ENCODE data around the gene ANKDD1A. TPM values are rescaled to one million over a fixed set of nuclear protein-coding genes. Genes with fewer than 3 reads are reported as not detected.

ANKDD1A gene
- 1 to 10 TPM; 3.3 to 9.3 (median 4.0) TPM for total RNA-seq
- polyA plus RNA-seq: 1 to 10 TPM in 1 of 2 donors, under 1 TPM in 1; 0.20 to 2.0 TPM
- 5.5 reads per million, percentile 25 among the genes with 10 or more reads in this experiment for total RNA-seq

- peak within 1 kb of the TSS in 1 of 9 donors; percentile 18 for H3K27ac Mint-ChIP-seq
- Histone ChIP-seq H3K36me3 (ENCODE audit: control insufficient read depth in 2 of 3, insufficient read depth in 3 of 3, low read length in 3 of 3) (no peaks in the 10 kb centered on the region), H3K27me3 (ENCODE audit: control insufficient read depth in 2 of 2, insufficient read depth in 2 of 2, low read length in 2 of 2) (no peaks in the 10 kb centered on the region), H3K4me3 (ENCODE audit: low read length) (peak within 1 kb of the TSS; percentile 46), H3K27ac (ENCODE audit: low read depth, low read length) (no peak within 1 kb of the TSS), H3K9me3 (ENCODE audit: control insufficient read depth in 2 of 3, low read length in 3 of 3) (no peaks in the 10 kb centered on the region), H3K4me1 (ENCODE audit: control insufficient read depth in 2 of 2, insufficient read depth in 2 of 2, low read length in 2 of 2) (no peaks in the 10 kb centered on the region)
- peak in 6 of 9 donors; percentile 19 to 75 (median 28) for DNase-seq
- H3K27me3 Mint-ChIP-seq: peaks cover 8 to 26% (median 19%) of the 10 kb centered on the region in 5 donors
- ChIA-PET CTCF (interaction anchor here (0.8 kb wide), 1 partner anchor 225 kb away, joined by 4 read pairs; no protein-coding TSS in a partner anchor), POLR2A (interaction anchor here (0.5 to 1.0 kb wide), 2 partner anchors 10 to 456 kb away, joined by 3 to 4 read pairs; no protein-coding TSS in a partner anchor)
- peaks cover 0 to 23% (median 6%) of the 10 kb centered on the region in 7 donors for H3K4me1 Mint-ChIP-seq
- peak; percentile 72 for ATAC-seq
- no peaks in the 10 kb centered on the region for H3K9me3 Mint-ChIP-seq
- no peaks in the 10 kb centered on the region for H3K36me3 Mint-ChIP-seq
- peak within 1 kb of the TSS; percentile 30 to 88 (median 74) for H3K4me3 Mint-ChIP-seq
- intact Hi-C loops (cut with micrococcal nuclease): no loop called here
Observed at GRCh38 chr15:64911311-64912186, at the start of gene ANKDD1A. Gene ANKDD1A, plus strand, starts transcription at chr15:64911902. Its CDS starts 29 bp downstream, at chr15:64911931.

GRCh38 chr15:64861960-64862359 lies 49.7 kb upstream of the ANKDD1A start:
- POLR2A ChIA-PET: interaction anchor here (0.7 to 1.7 kb wide), 2 partner anchors 27 to 32 kb away, joined by 3 to 4 read pairs; no protein-coding TSS in a partner anchor
- peaks cover 11 to 26% (median 21%) of the 10 kb centered on the region in 7 donors for H3K4me1 Mint-ChIP-seq
- Histone ChIP-seq H3K4me3 (ENCODE audit: low read length) (no peak overlapping the region), H3K4me1 (ENCODE audit: control insufficient read depth in 2 of 2, insufficient read depth in 2 of 2, low read length in 2 of 2) (peaks cover 0 to 12% of the 10 kb centered on the region in 2 donors), H3K27me3 (ENCODE audit: control insufficient read depth in 2 of 2, insufficient read depth in 2 of 2, low read length in 2 of 2) (no peaks in the 10 kb centered on the region), H3K9me3 (ENCODE audit: control insufficient read depth in 2 of 3, low read length in 3 of 3) (no peaks in the 10 kb centered on the region), H3K36me3 (ENCODE audit: control insufficient read depth in 2 of 3, insufficient read depth in 3 of 3, low read length in 3 of 3) (peaks cover 9 to 73% (median 15%) of the 10 kb centered on the region in 3 experiments), H3K27ac (ENCODE audit: low read depth, low read length) (no peak overlapping the region)
- H3K27ac Mint-ChIP-seq: peak overlapping the region in 5 of 9 donors; percentile 13 to 72 (median 56)
- intact Hi-C loops (cut with micrococcal nuclease): no loop called here
- DNase-seq (no peak), ATAC-seq (no peak)
- H3K9me3 Mint-ChIP-seq: no peaks in the 10 kb centered on the region
- no peaks in the 10 kb centered on the region for H3K27me3 Mint-ChIP-seq
- H3K4me3 Mint-ChIP-seq: no peak overlapping the region
- CTCF ChIA-PET: interaction anchor here (0.6 to 1.1 kb wide), 2 partner anchors 30 to 1749 kb away, joined by 3 read pairs; no protein-coding TSS in a partner anchor
- peaks cover 0 to 30% (median 5%) of the 10 kb centered on the region in 5 donors for H3K36me3 Mint-ChIP-seq

- Mint-ChIP-seq H3K9me3 (no peaks in the 10 kb centered on the region), H3K27me3 (no peaks in the 10 kb centered on the region), H3K27ac (peak overlapping the region in 2 of 9 donors; percentile 58 to 72), H3K4me1 (peaks cover 7 to 22% (median 17%) of the 10 kb centered on the region in 7 donors), H3K36me3 (peaks cover 0 to 34% (median under 1%) of the 10 kb centered on the region in 5 donors), H3K4me3 (no peak overlapping the region)
- ATAC-seq (no peak), DNase-seq (no peak)
- H3K4me3 ChIP-seq (ENCODE audit: low read length): no peak overlapping the region
- H3K36me3 ChIP-seq (ENCODE audit: control insufficient read depth in 2 of 3, insufficient read depth in 3 of 3, low read length in 3 of 3): peaks cover 9 to 77% (median 15%) of the 10 kb centered on the region in 3 experiments
- CTCF ChIA-PET: interaction anchor here (0.5 to 1.1 kb wide), 2 partner anchors 30 to 444 kb away, joined by 3 to 4 read pairs; no protein-coding TSS in a partner anchor
- H3K27me3 ChIP-seq (ENCODE audit: control insufficient read depth in 2 of 2, insufficient read depth in 2 of 2, low read length in 2 of 2): no peaks in the 10 kb centered on the region
- no peak overlapping the region for H3K27ac ChIP-seq (ENCODE audit: low read depth, low read length)
- H3K4me1 ChIP-seq (ENCODE audit: control insufficient read depth in 2 of 2, insufficient read depth in 2 of 2, low read length in 2 of 2): peaks cover 0 to 8% of the 10 kb centered on the region in 2 donors
- POLR2A ChIA-PET: interaction anchor here (1.7 kb wide), 1 partner anchor 31 kb away, joined by 4 read pairs; no protein-coding TSS in a partner anchor
- intact Hi-C loops (cut with micrococcal nuclease): no loop called here
- H3K9me3 ChIP-seq (ENCODE audit: control insufficient read depth in 2 of 3, low read length in 3 of 3): no peaks in the 10 kb centered on the region
Observed at GRCh38 chr15:64862408-64862807, 49.3 kb upstream of the ANKDD1A start.

- H3K36me3 ChIP-seq (ENCODE audit: control insufficient read depth in 2 of 3, insufficient read depth in 3 of 3, low read length in 3 of 3): peaks cover 9 to 78% (median 18%) of the 10 kb centered on the region in 3 experiments
- H3K27me3 Mint-ChIP-seq: no peaks in the 10 kb centered on the region
Observed at GRCh38 chr15:64864068-64864467, 47.6 kb upstream of the ANKDD1A start.

GRCh38 chr15:64865126-64865997 lies 46.3 kb upstream of the ANKDD1A start:
- CTCF ChIA-PET: interaction anchor here (1.2 kb wide), 1 partner anchor 133 kb away, joined by 3 read pairs; no protein-coding TSS in a partner anchor
- no peak overlapping the region for H3K4me3 Mint-ChIP-seq
- peaks cover 0 to 40% (median 7%) of the 10 kb centered on the region in 5 donors for H3K36me3 Mint-ChIP-seq
- H3K27me3 ChIP-seq (ENCODE audit: control insufficient read depth in 2 of 2, insufficient read depth in 2 of 2, low read length in 2 of 2): no peaks in the 10 kb centered on the region
- H3K4me3 ChIP-seq (ENCODE audit: low read length): no peak overlapping the region
- peaks cover 0 to 16% (median 9%) of the 10 kb centered on the region in 7 donors for H3K4me1 Mint-ChIP-seq
- DNase-seq: no peak
- H3K4me1 ChIP-seq (ENCODE audit: control insufficient read depth in 2 of 2, insufficient read depth in 2 of 2, low read length in 2 of 2): no peaks in the 10 kb centered on the region
- intact Hi-C loops (cut with micrococcal nuclease): no loop called here
- POLR2A ChIA-PET: no interaction called here
- H3K27ac Mint-ChIP-seq: peak overlapping the region in 1 of 9 donors; percentile 41
- H3K9me3 Mint-ChIP-seq: peaks cover 0 to 2% (median 0%) of the 10 kb centered on the region in 11 donors
- no peak overlapping the region for H3K27ac ChIP-seq (ENCODE audit: low read depth, low read length)
- H3K36me3 ChIP-seq (ENCODE audit: control insufficient read depth in 2 of 3, insufficient read depth in 3 of 3, low read length in 3 of 3): peaks cover 2 to 65% (median 16%) of the 10 kb centered on the region in 3 experiments
- no peaks in the 10 kb centered on the region for H3K27me3 Mint-ChIP-seq
- ATAC-seq: no peak
- no peaks in the 10 kb centered on the region for H3K9me3 ChIP-seq (ENCODE audit: control insufficient read depth in 2 of 3, low read length in 3 of 3)

More at GRCh38 chr15:64864068-64864467, 47.6 kb upstream of the ANKDD1A start:
- peaks cover 0 to 35% (median 0%) of the 10 kb centered on the region in 5 donors for H3K36me3 Mint-ChIP-seq
- Histone ChIP-seq H3K4me1 (ENCODE audit: control insufficient read depth in 2 of 2, insufficient read depth in 2 of 2, low read length in 2 of 2) (no peaks in the 10 kb centered on the region), H3K27me3 (ENCODE audit: control insufficient read depth in 2 of 2, insufficient read depth in 2 of 2, low read length in 2 of 2) (no peaks in the 10 kb centered on the region), H3K9me3 (ENCODE audit: control insufficient read depth in 2 of 3, low read length in 3 of 3) (no peaks in the 10 kb centered on the region), H3K27ac (ENCODE audit: low read depth, low read length) (no peak overlapping the region), H3K4me3 (ENCODE audit: low read length) (no peak overlapping the region)
- no peak for ATAC-seq
- POLR2A ChIA-PET: no interaction called here
- CTCF ChIA-PET: interaction anchor here (0.5 to 0.7 kb wide), 2 partner anchors 163 to 176 kb away, joined by 3 to 5 read pairs; no protein-coding TSS in a partner anchor
- no peak overlapping the region for H3K4me3 Mint-ChIP-seq
- peaks cover 0 to 12% (median 4%) of the 10 kb centered on the region in 7 donors for H3K4me1 Mint-ChIP-seq
- no peak overlapping the region for H3K27ac Mint-ChIP-seq
- H3K9me3 Mint-ChIP-seq: no peaks in the 10 kb centered on the region
- intact Hi-C loops (cut with micrococcal nuclease): no loop called here
- DNase-seq: no peak
